CMK (cell line): ENCODE results near the gene NIPSNAP2.
"Not testable (repeated sequence)": the region's sequence is repeated elsewhere in the genome, so short reads cannot be mapped to it uniquely, and the experiment has no call there.

Experiments used
- DNase-seq: peaks from one replicate; pipeline ENCODE4 v3.0.0-alpha.2; 2010; ENCODE audit warnings: low read depth

The NIPSNAP2 gene

GRCh38 chr7:55975988-55976633 is 11.7 kb downstream of the NIPSNAP2 start:
- no peak for DNase-seq

GRCh38 chr7:55977831-55978230 is 13.4 kb downstream of the NIPSNAP2 start:
- DNase-seq = no peak

- DNase-seq = no peak
Observed at GRCh38 chr7:55980266-55980665, 15.9 kb downstream of the NIPSNAP2 start.

DNA sequence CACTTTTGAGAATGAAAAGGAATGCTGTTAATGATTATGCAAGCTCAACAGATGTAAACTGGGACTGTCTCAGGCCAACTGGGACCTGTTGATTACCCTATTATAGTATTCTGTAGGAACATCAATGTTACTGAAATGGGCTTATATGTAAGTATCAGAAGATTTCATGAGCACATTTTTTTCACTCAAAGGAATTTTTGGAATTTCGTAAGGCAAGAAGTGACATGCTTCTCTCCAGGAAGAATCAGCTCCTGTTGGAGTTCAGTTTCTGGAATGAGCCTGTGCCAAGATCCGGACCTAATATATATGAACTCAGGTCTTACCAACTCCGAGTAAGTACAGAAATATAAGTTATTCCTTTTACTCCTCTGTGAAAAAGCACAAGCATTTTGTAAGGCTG is 19.2 kb downstream of the NIPSNAP2 start:
- DNase-seq = no peak

DNA sequence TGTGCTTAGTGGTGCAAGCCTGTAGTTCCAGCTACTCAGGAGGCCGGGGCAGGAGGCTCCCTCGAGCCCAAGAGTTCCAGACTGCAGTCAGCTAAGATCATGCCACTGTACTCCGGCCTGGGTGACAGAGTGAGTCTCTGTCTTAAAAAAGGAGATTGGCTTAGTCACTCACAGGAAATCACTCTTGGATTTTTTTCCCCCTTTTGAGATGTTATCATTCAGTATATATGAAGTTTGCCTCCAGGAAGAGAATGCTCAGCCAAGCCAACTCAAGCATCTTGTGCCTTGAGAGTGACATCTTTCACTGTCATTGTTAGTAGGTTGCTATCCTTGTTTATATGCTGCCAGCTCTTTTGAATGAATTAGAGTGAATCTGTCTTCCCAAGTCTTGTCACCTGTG is 28.0 kb downstream of the NIPSNAP2 start:
- no peak for DNase-seq

GRCh38 chr7:55996856-55997500 is 32.6 kb downstream of the NIPSNAP2 start:
- DNase-seq = no peak

DNA sequence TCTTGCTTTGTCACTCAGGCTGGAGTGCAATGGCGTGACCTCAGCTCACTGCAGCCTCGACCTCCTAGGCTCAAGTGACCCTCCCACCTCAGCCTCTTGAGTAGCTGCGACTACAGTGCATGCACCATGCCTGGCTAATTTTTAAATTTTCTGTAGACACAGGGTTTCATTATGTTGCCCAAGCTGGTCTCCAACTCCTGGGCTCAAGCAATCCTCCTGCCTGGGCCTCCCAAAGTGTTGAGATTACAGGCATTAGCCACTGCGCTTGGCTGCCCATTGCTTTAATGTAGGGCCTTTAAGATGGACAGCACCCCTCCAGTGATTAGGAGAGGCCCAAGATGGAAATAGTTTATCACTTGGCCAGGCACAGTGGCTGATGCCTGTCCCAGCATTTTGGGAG is 39.4 kb downstream of the NIPSNAP2 start:
- no peak for DNase-seq

- DNase-seq = peak; percentile 9
Observed at GRCh38 chr7:56007167-56007652, 42.8 kb downstream of the NIPSNAP2 start.

GRCh38 chr7:56007891-56008290 is 43.5 kb downstream of the NIPSNAP2 start:
- no peak for DNase-seq

DNA sequence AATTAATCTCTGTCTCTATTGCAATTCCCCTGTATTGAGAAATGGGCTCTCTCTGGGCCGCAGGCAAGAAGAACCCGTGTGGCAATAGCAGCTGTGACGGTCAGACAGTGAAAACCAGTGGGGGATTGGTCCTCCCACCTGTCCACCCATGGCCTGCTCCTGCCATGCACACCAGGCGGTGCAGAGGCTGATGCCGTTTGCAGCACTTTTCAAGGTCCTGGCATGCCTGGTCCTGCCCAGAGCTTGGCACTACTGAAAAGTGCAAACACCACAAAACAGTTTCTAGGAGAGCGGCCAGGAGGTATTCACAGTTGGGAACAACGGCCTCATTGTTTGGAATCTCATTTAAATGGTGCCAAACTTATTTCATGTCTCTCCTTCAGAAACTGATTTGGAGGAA is 45.3 kb downstream of the NIPSNAP2 start:
- no peak for DNase-seq

DNA sequence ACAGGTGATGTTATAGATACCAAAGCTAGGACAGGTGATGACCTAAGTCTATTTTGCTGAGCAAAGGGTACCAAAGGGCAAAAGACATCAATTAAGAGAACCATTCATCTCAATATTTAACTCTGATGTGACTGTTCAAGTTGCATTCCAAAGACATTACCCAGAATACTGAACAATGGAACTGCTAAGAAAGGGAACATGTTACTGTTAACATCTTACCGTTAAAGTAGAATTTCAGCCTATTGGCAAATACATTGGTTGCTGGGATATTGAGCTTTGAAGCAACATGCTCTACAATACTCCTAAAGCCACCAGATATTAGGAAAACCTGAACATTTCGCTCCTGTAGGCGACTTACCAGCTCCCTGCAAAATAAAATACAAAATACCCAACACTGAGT is 52.6 kb downstream of the NIPSNAP2 start:
- not testable (repeated sequence) for DNase-seq

- DNase-seq = no peak
Observed at GRCh38 chr7:56019501-56019900, 55.1 kb downstream of the NIPSNAP2 start.

GRCh38 chr7:56023500-56023899 is 59.1 kb downstream of the NIPSNAP2 start:
- DNase-seq = no peak

DNA sequence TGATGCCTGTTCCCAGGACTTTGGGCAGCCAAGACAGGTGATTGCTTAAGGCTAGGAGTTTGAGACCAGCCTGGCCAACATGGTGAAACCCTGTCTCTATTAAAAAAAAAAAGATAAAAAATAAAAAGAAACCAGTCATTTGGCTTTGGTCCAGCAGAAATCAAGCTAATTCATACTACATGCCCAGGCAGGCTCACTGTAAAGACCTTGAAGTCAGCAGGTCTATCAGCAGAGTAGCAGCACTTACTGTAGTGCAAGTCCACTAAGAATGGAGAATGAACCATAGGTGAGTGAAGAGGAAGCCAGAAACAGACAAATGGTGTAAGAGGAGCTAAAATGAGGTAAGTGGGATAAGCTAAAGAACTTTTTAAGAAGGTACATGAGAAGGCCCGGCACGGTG is 62.2 kb downstream of the NIPSNAP2 start:
- DNase-seq = no peak

GRCh38 chr7:56028942-56029630 is 64.7 kb downstream of the NIPSNAP2 start:
- no peak for DNase-seq

DNA sequence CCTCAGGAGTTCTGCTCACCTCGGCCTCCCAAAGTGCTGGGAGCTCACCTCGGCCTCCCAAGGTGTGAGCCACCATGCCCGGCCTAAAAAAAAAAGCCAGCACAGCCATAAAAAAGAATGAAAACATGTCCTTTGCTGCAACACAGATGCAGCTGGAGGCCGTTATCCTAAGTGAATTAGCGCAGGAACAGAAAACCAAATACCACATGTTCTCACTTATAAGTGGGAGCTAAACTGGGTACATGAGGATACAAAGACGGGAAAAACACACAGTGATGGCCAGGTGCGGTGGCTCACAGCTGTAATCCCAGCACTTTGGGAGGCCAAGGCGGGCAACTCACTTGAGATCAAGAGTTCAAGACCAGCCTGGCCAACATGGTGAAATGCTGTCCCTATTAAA is 66.0 kb downstream of the NIPSNAP2 start:
- no peak for DNase-seq

GRCh38 chr7:56031556-56031955 is 67.2 kb downstream of the NIPSNAP2 start:
- DNase-seq = not testable (repeated sequence)

GRCh38 chr7:56032578-56032977 is 68.2 kb downstream of the NIPSNAP2 start:
- not testable (repeated sequence) for DNase-seq

DNA sequence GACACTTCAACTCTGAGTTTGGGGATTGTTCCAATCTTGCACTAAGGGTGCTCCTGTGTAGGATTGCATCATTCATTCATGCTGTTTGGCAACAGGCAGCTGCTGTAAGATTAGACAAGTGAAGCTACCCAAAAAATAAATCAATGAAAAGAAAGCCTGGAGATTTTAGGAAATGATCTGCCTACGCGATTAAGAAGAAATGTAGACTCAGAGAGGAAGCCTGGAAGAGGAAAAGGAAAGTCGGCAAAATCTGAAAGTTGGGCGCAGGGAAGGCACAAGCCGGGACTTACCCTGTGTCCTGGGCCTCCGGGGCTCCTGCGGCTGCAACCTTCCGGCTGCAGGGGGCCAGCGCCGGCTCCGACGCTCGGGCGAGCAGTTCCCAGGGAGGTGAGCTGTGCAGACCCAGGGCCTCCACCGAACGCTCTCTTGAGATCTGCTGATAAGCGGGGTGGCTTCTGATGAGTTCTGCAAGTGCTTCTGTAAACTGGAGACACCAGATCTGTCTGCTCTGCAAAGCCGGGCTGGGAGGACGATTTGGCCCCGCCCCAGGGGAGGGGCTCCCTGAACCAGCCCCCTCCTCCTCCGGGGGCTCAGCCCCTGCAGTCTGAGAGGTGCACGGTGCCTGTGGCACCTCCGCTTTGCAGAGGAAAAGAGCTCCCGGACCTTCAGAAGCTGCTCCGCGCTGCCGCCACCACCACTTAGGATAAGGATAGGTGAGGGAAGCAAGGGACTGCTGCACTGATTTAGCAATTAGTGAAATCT is 69.5 kb downstream of the NIPSNAP2 start:
- peak; percentile 74 for DNase-seq

DNA sequence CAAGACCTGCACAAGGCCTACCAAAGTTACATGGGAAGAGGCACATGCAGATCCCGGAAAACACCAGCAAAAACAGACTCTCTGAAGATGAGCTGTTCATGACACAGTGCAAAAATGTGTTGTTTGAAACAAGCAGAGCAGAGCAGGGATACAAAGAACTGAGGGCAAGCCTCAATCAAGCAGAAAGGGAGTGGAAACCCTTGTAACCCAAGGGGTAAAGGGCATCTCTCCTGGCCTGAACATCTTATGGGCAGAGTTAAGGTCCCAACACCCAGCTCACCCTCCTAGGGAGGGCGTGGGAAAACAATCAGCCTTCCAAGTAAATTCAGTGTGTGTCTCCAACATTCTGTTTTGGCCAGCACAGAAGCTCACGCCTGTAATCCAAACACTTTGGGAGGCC is 76.3 kb downstream of the NIPSNAP2 start:
- DNase-seq = no peak

DNA sequence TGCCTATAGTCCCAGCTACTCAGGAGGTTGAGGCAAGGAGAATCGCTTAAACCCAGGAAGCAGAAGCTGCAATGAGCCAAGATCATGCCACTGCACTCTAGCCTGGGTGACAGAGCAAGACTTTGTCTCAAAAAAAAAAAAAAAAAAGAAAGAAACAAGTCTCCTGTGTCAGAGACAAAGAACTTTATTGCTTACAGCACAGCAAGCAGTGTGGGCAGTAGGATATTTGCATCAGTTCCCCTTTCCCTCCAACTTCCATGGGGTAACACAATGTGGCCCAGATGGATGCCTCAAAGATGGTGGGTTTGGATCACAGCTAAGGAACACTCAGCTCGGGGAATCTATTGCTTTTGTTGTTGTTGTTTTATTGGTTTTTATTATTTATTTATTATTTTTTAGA is 81.4 kb downstream of the NIPSNAP2 start:
- not testable (repeated sequence) for DNase-seq

- DNase-seq = no peak
Observed at GRCh38 chr7:56046721-56047445, 82.5 kb downstream of the NIPSNAP2 start.
